HepG2 (cell line): ENCODE measurements around the gene SDC4. TPM values are rescaled to one million over a fixed set of nuclear protein-coding genes. Genes with fewer than 3 reads are reported as not detected.

Experiments
- ATAC-seq: fragments of 200-7000 bp; cut with Tn5 transposase; 3 replicates; pipeline ENCODE4 v1.9.1; 2020; ENCODE audit warnings: mild to moderate bottlenecking, moderate library complexity
- BruUV-seq: library from RNA; stranded (reverse); fragments of 400-500 nt; replicated peaks from 2 replicates; lab custom pipeline; 2021; lab: Mats Ljungman, UMichigan
- CTCF ChIA-PET: fragments of 300-600 bp; formaldehyde crosslinking; extraction: SDS; loops from one replicate; lab custom pipeline; 2021; ENCODE audit warnings: low total read pairs, inconsistent platforms, low intra/inter-chr PET ratio; lab: Yijun Ruan, JAX
- POLR2A ChIA-PET: fragments of 350-600 bp; sonication (Branson Sonifier 250); formaldehyde crosslinking; loops from one replicate; lab custom pipeline; 2020; ENCODE audit warnings: antibody characterized with exemption, inconsistent platforms; lab: Yijun Ruan, JAX
- DNase-seq: peaks from one replicate; pipeline ENCODE4 v3.0.0-alpha.2; 2015; ENCODE audit warnings: low spot score
- FAIRE-seq: peaks from 3 replicates; lab custom pipeline; 2011; peaks lifted over from hg19 to GRCh38; lab: Jason Lieb, UNC
- H2AFZ ChIP-seq: one replicate; pipeline ENCODE4 v1.6.1; 2011; ENCODE audit warnings: low read length, inconsistent platforms
- H3K27ac ChIP-seq: fragments of 300-600 bp; 3 replicates; pipeline ENCODE4 v1.8.0; 2011; ENCODE audit warnings: mixed run types, mild to moderate bottlenecking, mixed read lengths, low read length, inconsistent platforms; ENCODE audit not compliant: insufficient read depth; ENCODE audit errors: extremely low read length
- H3K27me3 ChIP-seq, 2 experiments: fragments of 200-600 bp in 1 of 2; 2 replicates in 1 of 2; 3 replicates in 1 of 2; pipeline versions ENCODE4 v1.6.0 to v1.8.0; 2011; ENCODE audit warnings: low read length in 2 of 2, mild to moderate bottlenecking in 2 of 2, moderate library complexity in 2 of 2, inconsistent platforms in 1 of 2; ENCODE audit not compliant: insufficient read depth in 2 of 2, control insufficient read depth in 1 of 2
- H3K36me3 ChIP-seq, 2 experiments: fragments of 200-600 bp in 1 of 2; replicated peaks in 1 of 2; 2 replicates in 1 of 2; 3 replicates in 1 of 2; pipeline versions ENCODE4 v1.5.1 to v1.8.0; 2011; ENCODE audit warnings: low read length in 2 of 2, inconsistent platforms in 1 of 2; ENCODE audit not compliant: insufficient read depth in 2 of 2, control insufficient read depth in 1 of 2
- H3K4me1 ChIP-seq: 2 replicates; pipeline ENCODE4 v1.5.1; 2012; ENCODE audit warnings: low read length, inconsistent platforms; ENCODE audit not compliant: insufficient read depth
- H3K4me2 ChIP-seq: 2 replicates; pipeline ENCODE4 v1.6.0; 2011; ENCODE audit warnings: low read depth, low read length, inconsistent platforms
- H3K4me3 ChIP-seq, 3 experiments: fragments of 200-600 bp in 1 of 3; sonication (generic), shearing (Covaris generic) in 1 of 3; replicated peaks in 1 of 3; 2 replicates each; pipeline ENCODE4 v1.5.1; 2011 to 2016; ENCODE audit warnings: low read length in 3 of 3, inconsistent platforms in 2 of 3, low read depth in 2 of 3, mild to moderate bottlenecking in 2 of 3, control low read depth in 1 of 3, mixed read lengths in 1 of 3; ENCODE audit not compliant: insufficient read depth in 1 of 3
- H3K79me2 ChIP-seq: one replicate; pipeline ENCODE4 v1.6.1; 2011; ENCODE audit warnings: low read length, inconsistent platforms; ENCODE audit not compliant: insufficient read depth
- H3K9ac ChIP-seq: 2 replicates; pipeline ENCODE4 v1.6.0; 2011; ENCODE audit warnings: mild to moderate bottlenecking, low read depth, low read length, inconsistent platforms; ENCODE audit not compliant: insufficient read depth
- H3K9me3 ChIP-seq: 2 replicates; pipeline ENCODE4 v1.5.1; 2012; ENCODE audit warnings: mild to moderate bottlenecking, low read length
- H4K20me1 ChIP-seq: 2 replicates; pipeline ENCODE4 v1.6.0; 2011; ENCODE audit warnings: inconsistent platforms, mild to moderate bottlenecking, low read length, moderate library complexity; ENCODE audit not compliant: insufficient read depth
- CENPX ChIP-seq: sonication (generic); formaldehyde crosslinking; IDR thresholded peaks from 2 replicates; pipeline ENCODE4 v1.9.0; 2021; ENCODE audit warnings: mild to moderate bottlenecking, missing genetic modification reagents, moderate library complexity
- EP300 ChIP-seq, 3 experiments: sonication (generic) in 1 of 3; formaldehyde crosslinking in 1 of 3; IDR thresholded peaks; 2 replicates each; pipeline versions ENCODE4 v1.5.1 to v1.6.1; 2011 to 2020; ENCODE audit warnings: low read depth in 2 of 3, low read length in 2 of 3, borderline replicate concordance in 1 of 3, improper control_type of control experiment in 1 of 3, mild to moderate bottlenecking in 1 of 3, missing genetic modification reagents in 1 of 3, moderate library complexity in 1 of 3
- FOXP1 ChIP-seq, 2 experiments: fragments of 450-650 bp in 1 of 2; IDR thresholded peaks; 2 replicates each; pipeline ENCODE4 v1.6.1; 2017 to 2018; ENCODE audit warnings: antibody characterized with exemption in 1 of 2
- KDM5A ChIP-seq: fragments of 200-600 bp; sonication (generic); IDR thresholded peaks from 2 replicates; pipeline ENCODE4 v1.7.0; 2018; ENCODE audit warnings: antibody characterized with exemption, mild to moderate bottlenecking, low read length, borderline replicate concordance
- MEIS1 ChIP-seq: sonication (generic); formaldehyde crosslinking; IDR thresholded peaks from 2 replicates; pipeline ENCODE4 v1.9.0; 2021; ENCODE audit warnings: mild to moderate bottlenecking, missing genetic modification reagents, moderate library complexity, borderline replicate concordance
- MLLT10 ChIP-seq: sonication (generic); formaldehyde crosslinking; IDR thresholded peaks from 2 replicates; pipeline ENCODE4 v1.4.0; 2020; ENCODE audit warnings: missing genetic modification reagents
- PTBP1 ChIP-seq: fragments of 200-400 bp; formaldehyde crosslinking; IDR thresholded peaks from 2 replicates; pipeline ENCODE4 v1.6.1; 2018; ENCODE audit warnings: low read length, low read depth; ENCODE audit not compliant: poor library complexity, severe bottlenecking
- RNF2 ChIP-seq: fragments of 450-650 bp; conservative IDR thresholded peaks from 2 replicates; pipeline ENCODE4 v1.6.1; 2016; ENCODE audit warnings: low read depth
- SMYD3 ChIP-seq: sonication (generic); formaldehyde crosslinking; IDR thresholded peaks from 2 replicates; pipeline ENCODE4 v1.8.1; 2023; ENCODE audit warnings: mild to moderate bottlenecking, missing genetic modification reagents
- TARDBP ChIP-seq: sonication (generic); formaldehyde crosslinking; IDR thresholded peaks from 2 replicates; pipeline ENCODE4 v1.8.0; 2022; ENCODE audit warnings: mild to moderate bottlenecking, missing genetic modification reagents
- U2AF2 ChIP-seq: fragments of 200-400 bp; formaldehyde crosslinking; IDR thresholded peaks from 2 replicates; pipeline ENCODE4 v1.6.1; 2017; ENCODE audit warnings: low read depth, mild to moderate bottlenecking, low read length
- ZBTB2 ChIP-seq: sonication (generic); formaldehyde crosslinking; IDR thresholded peaks from 2 replicates; pipeline ENCODE4 v1.8.0; 2022; ENCODE audit warnings: low read depth, missing genetic modification reagents
- ZFY ChIP-seq: sonication (generic); formaldehyde crosslinking; IDR thresholded peaks from 2 replicates; pipeline ENCODE4 v1.4.0; 2020; ENCODE audit warnings: missing genetic modification reagents
- ZNF143 ChIP-seq: sonication (generic); formaldehyde crosslinking; IDR thresholded peaks from 2 replicates; pipeline ENCODE4 v1.4.0; 2020; ENCODE audit warnings: missing genetic modification reagents
- ZNF24 ChIP-seq: fragments of 450-650 bp; IDR thresholded peaks from 2 replicates; pipeline ENCODE4 v1.6.1; 2017; ENCODE audit warnings: antibody characterized with exemption, mild to moderate bottlenecking
- ZNF879 ChIP-seq: sonication (generic); formaldehyde crosslinking; IDR thresholded peaks from 2 replicates; pipeline ENCODE4 v1.8.1; 2023; ENCODE audit warnings: missing genetic modification reagents
- ZSCAN29 ChIP-seq: sonication (generic); formaldehyde crosslinking; conservative IDR thresholded peaks from 2 replicates; pipeline ENCODE4 v1.4.0; 2020; ENCODE audit warnings: mild to moderate bottlenecking, missing genetic modification reagents
- WGBS: methylation state at CpG from one replicate; pipeline ENCODE4 v1.1.6; 2017; ENCODE audit warnings: low lambda C conversion rate; 5-methylcytosine and 5-hydroxymethylcytosine counted together
- in situ Hi-C: cut with HindIII; loops from 2 replicates; pipeline ENCODE4 v1.10.0; 2017; ENCODE audit warnings: low pct_unique_long_range_greater_than_20kb; ENCODE audit not compliant: extremely low pct_ligation_motif_present
- intact Hi-C: fragments of 100-400 bp; cut with micrococcal nuclease; formaldehyde crosslinking; loops from one replicate; pipeline ENCODE4 v1.10.0; 2022; ENCODE audit not compliant: unreplicated experiment
- polyA plus RNA-seq, 8 experiments: library from polyadenylated mRNA; depleted of rRNA in 3 of 8; stranded (reverse) in 7 of 8; unstranded in 1 of 8; fragments of >200 nt; fragmentation: Illumina TruSeq in 4 of 8; extraction: Trizol in 4 of 8; gene quantifications; 2 replicates each; pipeline versions ENCODE4 v1.2.1 to v1.2.3, GENCODE V29; 2011 to 2016; ENCODE audit warnings: low read depth in 4 of 8, missing spikeins in 1 of 8, mixed read lengths in 1 of 8; ENCODE audit not compliant: insufficient read depth in 1 of 8
- total RNA-seq, 5 experiments: library from RNA; depleted of rRNA; stranded (reverse); fragments of >200 nt; fragmentation: Illumina TruSeq; extraction: Trizol; gene quantifications; 2 replicates each; pipeline ENCODE4 v1.2.3, GENCODE V29; 2016; ENCODE audit warnings: low read depth in 1 of 5

SDC4 gene
- total and polyA plus RNA-seq, 2 of the 13 experiments (the other 11 are each of a cell fraction or from before 2014, with no cell fraction given) = 49.0 to 65.1 TPM

- DNase-seq = no peak
- no peak for ATAC-seq
- H3K9ac ChIP-seq = no peak overlapping the region
- H2AFZ ChIP-seq = no peak overlapping the region
- no peaks in the 10 kb centered on the region for H3K4me1 ChIP-seq
- H3K4me3 ChIP-seq = no peak overlapping the region
- intact Hi-C loops (loop anchor here (1.0 to 2.0 kb wide), 4 partner anchors 13 to 114 kb away; partner anchors contain the start of genes PIGT and SYS1), in situ Hi-C loops (loop anchor here (5.0 kb wide), 1 partner anchor 114 kb away; no protein-coding TSS in a partner anchor)
- H3K4me2 ChIP-seq = no peak overlapping the region
- TF ChIP-seq MLLT10 = 0 out of 2 replicates have a peak, but pooled peaks have one; percentile 28
- no peak for TF ChIP-seq PTBP1
- CTCF ChIA-PET = interaction anchor here (1.4 to 3.2 kb wide), 5 partner anchors 14 to 127 kb away, joined by 3 to 49 read pairs (median 7); partner anchors contain the start of gene SYS1
- no peaks in the 10 kb centered on the region for H3K79me2 ChIP-seq
- POLR2A ChIA-PET = interaction anchor here (1.5 to 6.7 kb wide), 6 partner anchors 13 to 113 kb away, joined by 16 to 74 read pairs (median 62); partner anchors contain the start of genes PIGT and SDC4
- FAIRE-seq = no peak
- no peaks in the 10 kb centered on the region for H3K9me3 ChIP-seq
- H4K20me1 ChIP-seq = no peaks in the 10 kb centered on the region
- peaks cover 19% of the 10 kb centered on the region in 2 experiments for H3K36me3 ChIP-seq
- H3K27ac ChIP-seq = no peak overlapping the region
- 0 out of 5 replicates have a peak, but pooled peaks cover 0 to 1% of the 10 kb centered on the region in 2 experiments for H3K27me3 ChIP-seq
- BruUV-seq = no TSS peak
Measured at GRCh38 chr20:45323731-45324130, 24.5 kb downstream of the SDC4 start.

DNA sequence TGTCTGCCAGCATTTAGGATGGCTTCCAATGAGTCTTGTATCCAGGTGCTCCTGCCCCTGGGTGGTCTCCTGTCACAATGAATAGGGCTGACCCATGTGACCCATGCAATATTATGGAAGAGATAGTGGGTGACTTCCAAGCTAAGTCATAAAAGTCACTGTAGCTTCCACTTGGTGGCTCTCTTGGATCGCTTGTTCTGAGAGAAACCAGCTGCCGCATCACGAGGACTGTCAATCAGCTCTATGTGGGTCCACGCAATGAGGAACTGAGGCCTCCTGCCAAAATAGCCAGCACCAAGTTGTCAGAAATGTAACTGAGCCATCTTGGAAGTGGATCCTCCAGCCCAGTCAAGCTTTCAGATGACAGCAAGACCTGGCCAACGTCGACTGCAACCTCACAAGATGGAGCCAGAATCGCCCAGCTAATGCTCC lies 25.3 kb downstream of the SDC4 start:
- peak overlapping the region; percentile 61 for H3K4me2 ChIP-seq
- no peak for TF ChIP-seq ZNF143 (CRISPR knock-in tag)
- TF ChIP-seq TARDBP (CRISPR knock-in tag) = peak; percentile 77; the same call in 1 of the 2 replicates
- no peak for TF ChIP-seq ZSCAN29
- peak; percentile 76; the same call in 1 of the 2 replicates for TF ChIP-seq SMYD3
- TF ChIP-seq KDM5A = no peak; the same call in 1 of the 2 replicates
- TF ChIP-seq MEIS1 (CRISPR knock-in tag) = peak; percentile 97; the same call in 1 of the 2 replicates
- no peak for TF ChIP-seq ZBTB2
- TF ChIP-seq ZFY (CRISPR knock-in tag) = 0 out of 2 replicates have a peak, but pooled peaks have one; percentile 43
- no peak for TF ChIP-seq EP300 (IDR thresholded peaks at IDR 0.05; ENCODE audit: low read depth in 2 of 2, low read length in 2 of 2)
- no peak for TF ChIP-seq EP300 (CRISPR knock-in tag; IDR thresholded peaks at IDR 0.05; ENCODE audit: borderline replicate concordance)
- no peak for TF ChIP-seq CENPX (CRISPR knock-in tag)
- no peak for TF ChIP-seq FOXP1 (IDR thresholded peaks at IDR 0.05)
- TF ChIP-seq FOXP1 (CRISPR knock-in tag; IDR thresholded peaks at IDR 0.05) = no peak
- no peak for TF ChIP-seq ZNF879
- TF ChIP-seq RNF2 = no peak
- TF ChIP-seq U2AF2 = no peak
- TF ChIP-seq ZNF24 = no peak

More for the DNA sequence above, 25.3 kb downstream of the SDC4 start:
- ChIA-PET CTCF (interaction anchor here (1.2 to 3.2 kb wide), 7 partner anchors 34 to 448 kb away, joined by 3 to 49 read pairs (median 7); partner anchors contain the start of gene SYS1), POLR2A (interaction anchor here (0.7 to 6.7 kb wide), 15 partner anchors 14 to 448 kb away, joined by 3 to 74 read pairs (median 10); partner anchors contain the start of genes PIGT, SDC4 and SYS1)
- ATAC-seq (peak; percentile 85), FAIRE-seq (peak; percentile 96), DNase-seq (peak; percentile 86)
- H2AFZ ChIP-seq = no peak overlapping the region
- H3K79me2 ChIP-seq = no peaks in the 10 kb centered on the region
- peaks cover 12 to 14% of the 10 kb centered on the region in 2 experiments for H3K36me3 ChIP-seq
- no TSS peak for BruUV-seq
- no peak overlapping the region for H3K27ac ChIP-seq
- no peaks in the 10 kb centered on the region for H3K4me1 ChIP-seq
- H4K20me1 ChIP-seq = no peaks in the 10 kb centered on the region
- peak overlapping the region in 1 of 3 experiments; percentile 13; a peak in 1 of 6 replicates for H3K4me3 ChIP-seq
- H3K27me3 ChIP-seq = peaks cover 2 to 7% of the 10 kb centered on the region in 2 experiments; a peak in 1 of 5 replicates
- H3K9me3 ChIP-seq = no peaks in the 10 kb centered on the region
- intact Hi-C loops = loop anchor here (1.0 to 2.0 kb wide), 4 partner anchors 14 to 114 kb away; partner anchors contain the start of genes PIGT and SYS1
- in situ Hi-C loops = loop anchor here (5.0 kb wide), 1 partner anchor 114 kb away; no protein-coding TSS in a partner anchor
- 32% methylated on average over 7 of the region's 7 CpGs for WGBS
- H3K9ac ChIP-seq = no peak overlapping the region
